GM12878 (cell line): ENCODE measurements around the gene TM9SF2. TPM values are rescaled to one million over a fixed set of nuclear protein-coding genes. Genes with fewer than 3 reads are reported as not detected.

Experiments used
- polyA plus RNA-seq, 11 experiments: library from polyadenylated mRNA; depleted of rRNA in 4 of 11; unstranded in 6 of 11; stranded (reverse) in 5 of 11; fragments of >200 nt; fragmentation: Nextera tagmentation in 4 of 11; fragmentation: Illumina TruSeq in 1 of 11; extraction: Ambion mirVana in 4 of 11; extraction: Trizol in 1 of 11; gene quantifications; 1 replicate in 1 of 11; 2 replicates in 10 of 11; pipeline versions ENCODE4 v1.2.1 to v1.2.3, GENCODE V29; 2011 to 2016; ENCODE audit warnings: inconsistent platforms in 2 of 11, missing spikeins in 2 of 11, low read depth in 1 of 11
- small RNA-seq: library from RNA; depleted of rRNA; stranded (forward); fragments of <200 nt; gene quantifications from one replicate; pipeline ENCODE3, GENCODE V24; 2014
- total RNA-seq, 4 experiments: library from RNA; depleted of rRNA in 3 of 4; stranded (reverse); fragments of >200 nt in 3 of 4; fragmentation: Illumina TruSeq in 1 of 4; extraction: Trizol in 1 of 4; gene quantifications; 2 replicates each; pipeline versions ENCODE4 v1.2.1 to v1.2.3, GENCODE V29; 2013 to 2021

Gene TM9SF2
- total and polyA plus RNA-seq, 10 of the 15 experiments (the other 5 are each of a cell fraction or from before 2014, with no cell fraction given) = 34.6 to 128 (median 79.2) TPM

Small RNA genes lying within 50 kb of the gene (small RNA-seq; reads per million reads assigned to genes)
- 1.1 reads per million, percentile 37 among the genes with 10 or more reads in this experiment for gene AL139035.1

Other genes with a start within 250 kb of the TM9SF2 start
- gene GPR18, start 243.1 kb upstream of the TM9SF2 start, total RNA-seq (2014; rRNA removed) = 4.9 and 5.1 TPM in 2 replicates
- 5.3 and 6.2 TPM in 2 replicates for gene GPR18, start 243.1 kb upstream of the TM9SF2 start, total RNA-seq (2014; rRNA removed; fragmentation: Illumina TruSeq; extraction: Trizol)
- 3.9 and 4.8 TPM in 2 replicates for gene GPR18, start 243.1 kb upstream of the TM9SF2 start, total RNA-seq (2021)
- 12.9 and 20.6 TPM in 2 replicates for gene GPR18, start 243.1 kb upstream of the TM9SF2 start, polyA plus RNA-seq (2011; rRNA removed)
- 8.4 and 12.7 TPM in 2 replicates for gene GPR18, start 243.1 kb upstream of the TM9SF2 start, polyA plus RNA-seq (2014; fragmentation: Illumina TruSeq; extraction: Trizol)
- 1 to 10 TPM; 3.9 to 8.4 TPM for gene GPR18, start 243.1 kb upstream of the TM9SF2 start, polyA plus RNA-seq (2014; fragmentation: Nextera tagmentation; extraction: Ambion mirVana)
- gene GPR18, start 243.1 kb upstream of the TM9SF2 start, polyA plus RNA-seq (2014; rRNA removed) = 3.3 and 4.4 TPM in 2 replicates
- 1 to 10 TPM; 4.3 to 5.5 TPM for gene GPR18, start 243.1 kb upstream of the TM9SF2 start, polyA plus RNA-seq (2016; fragmentation: Nextera tagmentation; extraction: Ambion mirVana)
- 200 and 238 TPM in 2 replicates for gene GPR183, start 194.1 kb upstream of the TM9SF2 start, total RNA-seq (2014; rRNA removed)
- gene GPR183, start 194.1 kb upstream of the TM9SF2 start, total RNA-seq (2014; rRNA removed; fragmentation: Illumina TruSeq; extraction: Trizol) = 224 and 226 TPM in 2 replicates
- 138 TPM in 2 replicates for gene GPR183, start 194.1 kb upstream of the TM9SF2 start, total RNA-seq (2021)
- gene GPR183, start 194.1 kb upstream of the TM9SF2 start, polyA plus RNA-seq (2011; rRNA removed) = 275 and 360 TPM in 2 replicates
- gene GPR183, start 194.1 kb upstream of the TM9SF2 start, polyA plus RNA-seq (2014; fragmentation: Illumina TruSeq; extraction: Trizol) = 283 and 347 TPM in 2 replicates
- gene GPR183, start 194.1 kb upstream of the TM9SF2 start, polyA plus RNA-seq (2014; fragmentation: Nextera tagmentation; extraction: Ambion mirVana) = 100 to 1,000 TPM; 333 to 669 TPM
- 112 and 134 TPM in 2 replicates for gene GPR183, start 194.1 kb upstream of the TM9SF2 start, polyA plus RNA-seq (2014; rRNA removed)
- gene GPR183, start 194.1 kb upstream of the TM9SF2 start, polyA plus RNA-seq (2016; fragmentation: Nextera tagmentation; extraction: Ambion mirVana) = 100 to 1,000 TPM; 209 to 225 TPM
- 4.5 and 5.7 TPM in 2 replicates for gene CLYBL, start 105.2 kb downstream of the TM9SF2 start, total RNA-seq (2014; rRNA removed)
- 6.4 and 8.3 TPM in 2 replicates for gene CLYBL, start 105.2 kb downstream of the TM9SF2 start, total RNA-seq (2014; rRNA removed; fragmentation: Illumina TruSeq; extraction: Trizol)
- 4.7 and 8.7 TPM in 2 replicates for gene CLYBL, start 105.2 kb downstream of the TM9SF2 start, total RNA-seq (2021)
- gene CLYBL, start 105.2 kb downstream of the TM9SF2 start, polyA plus RNA-seq (2011; rRNA removed) = 11.4 and 14.7 TPM in 2 replicates
- 8.2 and 10.7 TPM in 2 replicates for gene CLYBL, start 105.2 kb downstream of the TM9SF2 start, polyA plus RNA-seq (2014; fragmentation: Illumina TruSeq; extraction: Trizol)
- gene CLYBL, start 105.2 kb downstream of the TM9SF2 start, polyA plus RNA-seq (2014; fragmentation: Nextera tagmentation; extraction: Ambion mirVana) = 1 to 10 TPM; 3.8 to 5.8 TPM
- 5.0 and 9.8 TPM in 2 replicates for gene CLYBL, start 105.2 kb downstream of the TM9SF2 start, polyA plus RNA-seq (2014; rRNA removed)
- gene CLYBL, start 105.2 kb downstream of the TM9SF2 start, polyA plus RNA-seq (2016; fragmentation: Nextera tagmentation; extraction: Ambion mirVana) = 1 to 10 TPM; 5.3 to 7.1 TPM